ENCODE results near the gene NEURL3. TPM values are rescaled to one million over a fixed set of nuclear protein-coding genes. Genes with fewer than 3 reads are reported as not detected.

Gene NEURL3
- total and polyA plus RNA-seq, 2 of the 8 experiments (the other 6 are each of a cell fraction or from before 2014, with no cell fraction given), result not detected

DNA sequence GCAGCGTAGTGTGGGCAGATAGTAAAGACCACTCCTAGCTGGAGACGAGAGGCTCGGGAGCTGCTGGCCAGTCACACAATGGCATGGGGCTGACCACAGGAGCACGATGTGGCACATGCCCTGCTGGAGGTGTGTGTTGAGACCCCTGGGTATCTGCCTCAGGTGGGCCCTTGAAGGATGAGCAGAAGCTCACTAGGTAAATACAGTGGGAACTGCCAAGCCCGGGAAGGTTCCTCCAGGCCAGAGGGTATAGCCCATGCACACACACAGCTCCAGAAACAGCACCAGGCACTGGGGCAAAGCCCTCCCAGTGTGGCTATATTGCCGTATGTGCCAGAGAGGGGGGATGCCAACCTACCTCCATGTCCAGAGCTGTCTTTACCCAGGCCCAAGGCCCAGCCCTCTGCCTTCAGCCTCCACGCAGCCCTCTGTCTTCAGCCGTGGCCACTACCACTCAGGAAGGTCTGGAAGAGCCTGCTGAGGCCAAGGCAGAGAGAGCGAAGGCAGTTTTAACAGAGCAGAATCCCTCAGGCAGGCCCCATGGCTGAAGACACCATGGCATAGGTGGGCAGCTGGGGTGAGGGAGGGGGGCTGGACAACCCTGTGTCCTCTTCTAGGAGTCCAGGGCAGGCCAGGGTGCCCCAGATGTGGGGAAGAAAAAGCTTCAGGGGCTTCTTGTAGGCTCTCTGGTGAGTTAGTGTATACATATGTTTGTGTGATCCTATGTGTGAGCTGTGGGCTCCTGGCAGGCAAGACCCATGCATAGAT, 24.4 kb upstream of the NEURL3 start (continued):
- TF ChIP-seq HDAC2 (IDR thresholded peaks at IDR 0.05; ENCODE audit: borderline replicate concordance in 1 of 2, low read depth in 2 of 2, low read length in 2 of 2) (no peak), GTF2F1 (IDR thresholded peaks at IDR 0.05; ENCODE audit: borderline replicate concordance, low read depth, low read length) (no peak), TAF1 (IDR thresholded peaks at IDR 0.05; ENCODE audit: low read depth, low read length) (no peak), SIRT6 (IDR thresholded peaks at IDR 0.05; ENCODE audit: low read length) (no peak), EGR1 (IDR thresholded peaks at IDR 0.05; ENCODE audit: borderline replicate concordance, low read depth, low read length) (no peak), GABPA (IDR thresholded peaks at IDR 0.05; ENCODE audit: borderline replicate concordance, insufficient read depth, low read length) (no peak), NANOG (IDR thresholded peaks at IDR 0.05; ENCODE audit: insufficient read depth, low read depth, low read length, poor library complexity, severe bottlenecking) (no peak), BRCA1 (IDR thresholded peaks at IDR 0.05; ENCODE audit: low read depth, low read length) (no peak)
- TF ChIP-seq, protein P1, sequence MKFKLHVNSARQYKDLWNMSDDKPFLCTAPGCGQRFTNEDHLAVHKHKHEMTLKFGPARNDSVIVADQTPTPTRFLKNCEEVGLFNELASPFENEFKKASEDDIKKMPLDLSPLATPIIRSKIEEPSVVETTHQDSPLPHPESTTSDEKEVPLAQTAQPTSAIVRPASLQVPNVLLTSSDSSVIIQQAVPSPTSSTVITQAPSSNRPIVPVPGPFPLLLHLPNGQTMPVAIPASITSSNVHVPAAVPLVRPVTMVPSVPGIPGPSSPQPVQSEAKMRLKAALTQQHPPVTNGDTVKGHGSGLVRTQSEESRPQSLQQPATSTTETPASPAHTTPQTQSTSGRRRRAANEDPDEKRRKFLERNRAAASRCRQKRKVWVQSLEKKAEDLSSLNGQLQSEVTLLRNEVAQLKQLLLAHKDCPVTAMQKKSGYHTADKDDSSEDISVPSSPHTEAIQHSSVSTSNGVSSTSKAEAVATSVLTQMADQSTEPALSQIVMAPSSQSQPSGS (IDR thresholded peaks at IDR 0.05; ENCODE audit: low read length), result no peak

Measured in H1 (cell line).